ENCODE results near the gene NAA40. TPM values are rescaled to one million over a fixed set of nuclear protein-coding genes. Genes with fewer than 3 reads are reported as not detected.

NAA40 gene
- total and polyA plus RNA-seq, 2 of the 4 experiments (the other 2 are of a cell fraction), result 15.2 to 24.7 TPM

GRCh38 chr11:63945477-63946163, 6.8 kb downstream of the NAA40 start:
- H3K9ac ChIP-seq (ENCODE audit: low read depth, low read length), result no peak overlapping the region
- H4K8ac ChIP-seq (ENCODE audit: low read depth in 2 of 2, low read length in 2 of 2), result peak overlapping the region in 1 of 2 experiments; percentile 73; a peak in 2 of 4 replicates
- H3K4me2 ChIP-seq (ENCODE audit: low read depth, low read length), result no peak overlapping the region
- H4K91ac ChIP-seq (ENCODE audit: insufficient read depth, low read depth, low read length), result no peak overlapping the region
- 26% methylated on average over 3 of the region's 14 CpGs; no CpG with 5 or more reads in 1 of the 2 experiments for WGBS, 2 experiments (ENCODE audit: extremely low coverage in 2 of 2, insufficient read length in 1 of 2)
- ATAC-seq (ENCODE audit: low read depth) (peak; percentile 97), DNase-seq (peak; percentile 68)
- H2AK5ac ChIP-seq (ENCODE audit: low read depth, low read length), result no peak overlapping the region
- H2BK5ac ChIP-seq (ENCODE audit: low read depth, low read length, poor library complexity, severe bottlenecking), result no peak overlapping the region
- no peak overlapping the region for H2BK15ac ChIP-seq (ENCODE audit: low read depth, low read length)
- ChIA-PET POLR2A (ENCODE audit: unreplicated experiment) (no interaction called here), CTCF (interaction anchor here (0.5 to 1.8 kb wide), 12 partner anchors 14 to 185 kb away, joined by 3 to 21 read pairs (median 4); partner anchors contain the start of genes MARK2 and ZFTA)
- no peaks in the 10 kb centered on the region for H3K9me3 ChIP-seq (ENCODE audit: control insufficient read depth, insufficient read depth, low read length)
- H3K9me1 ChIP-seq (ENCODE audit: insufficient read depth, low read length), result no peaks in the 10 kb centered on the region; the same call in 1 of the 2 replicates
- H4K5ac ChIP-seq (ENCODE audit: low read depth, low read length), result no peak overlapping the region
- H2BK120ac ChIP-seq (ENCODE audit: low read depth, low read length), result no peak overlapping the region
- peak overlapping the region; percentile 22; the same call in 1 of the 2 replicates for H3K14ac ChIP-seq (replicated peaks; ENCODE audit: low read depth, low read length)
- no peak overlapping the region for H3K4me3 ChIP-seq (ENCODE audit: insufficient read depth, low read depth, low read length)
- H3K56ac ChIP-seq (ENCODE audit: extremely low read depth, insufficient read depth, low read length), result no peak overlapping the region
- peak overlapping the region; percentile 28 for H3K4ac ChIP-seq (ENCODE audit: low read depth, low read length)
- peaks cover 20 to 46% of the 10 kb centered on the region in 2 experiments for H3K79me1 ChIP-seq (ENCODE audit: low read depth in 1 of 2, low read length in 2 of 2)
- no peak overlapping the region for H3K18ac ChIP-seq (ENCODE audit: low read depth, low read length)
- H3K27ac ChIP-seq (ENCODE audit: insufficient read depth, low read length), result no peak overlapping the region
- peaks cover 3% of the 10 kb centered on the region for H4K20me1 ChIP-seq (ENCODE audit: insufficient read depth, low read length)
- H2AK9ac ChIP-seq (replicated peaks; ENCODE audit: low read depth, low read length, poor library complexity), result peak overlapping the region; percentile 45
- H3K4me1 ChIP-seq (ENCODE audit: control insufficient read depth, insufficient read depth, low read length), result peaks cover 6% of the 10 kb centered on the region; the same call in 1 of the 2 replicates
- in situ Hi-C loops (cut with MboI; ENCODE audit: low sequenced_read_pairs), result loop anchor here (5.0 to 25.0 kb wide), 3 partner anchors 108 to 458 kb away; partner anchors contain the start of genes MARK2, PLAAT5 and ZFTA
- BruUV-seq (replicated peaks), result no TSS peak
- intact Hi-C loops (cut with micrococcal nuclease), result loop anchor here (1.0 to 2.0 kb wide), 2 partner anchors 108 to 177 kb away; partner anchors contain the start of gene ZFTA
- no peaks in the 10 kb centered on the region for H3K27me3 ChIP-seq (ENCODE audit: control insufficient read depth, insufficient read depth, low read length)
- H2BK20ac ChIP-seq (ENCODE audit: low read depth, low read length), result no peak overlapping the region
- no peak overlapping the region; the same call in 1 of the 2 replicates for H3K23ac ChIP-seq (ENCODE audit: low read depth, low read length)
- peaks cover 14% of the 10 kb centered on the region for H3K36me3 ChIP-seq (ENCODE audit: control insufficient read depth, insufficient read depth, low read length)
- H2AFZ ChIP-seq (replicated peaks; ENCODE audit: low read length, poor library complexity), result peak overlapping the region; percentile 81
- dilution Hi-C loops (cut with HindIII; ENCODE audit: low sequenced_read_pairs, unreplicated experiment), result no loop called here
- no peak for TF ChIP-seq CEBPB (IDR thresholded peaks at IDR 0.05; ENCODE audit: low read depth, low read length)
- peak; percentile 79 for TF ChIP-seq SMC3 (IDR thresholded peaks at IDR 0.05; ENCODE audit: low read depth, low read length)
- TF ChIP-seq USF2 (IDR thresholded peaks at IDR 0.05; ENCODE audit: low read depth, low read length), result no peak
- no peak for TF ChIP-seq NFE2L2 (IDR thresholded peaks at IDR 0.05; ENCODE audit: low read depth, low read length)
- TF ChIP-seq BHLHE40 (IDR thresholded peaks at IDR 0.05; ENCODE audit: low read depth, low read length), result no peak
- peak; percentile 76 for TF ChIP-seq RAD21 (IDR thresholded peaks at IDR 0.05; ENCODE audit: low read length)
- TF ChIP-seq CTCF (conservative IDR thresholded peaks at IDR 0.05; ENCODE audit: low read depth, low read length), result peak; percentile 77
- TF ChIP-seq MAFK (IDR thresholded peaks at IDR 0.05; ENCODE audit: low read depth, low read length), result no peak
- no peak for TF ChIP-seq POLR2A (IDR thresholded peaks at IDR 0.05; ENCODE audit: low read depth, low read length)
- TF ChIP-seq MXI1 (IDR thresholded peaks at IDR 0.05; ENCODE audit: borderline replicate concordance, low read depth, low read length), result no peak
- TF ChIP-seq RFX5 (IDR thresholded peaks at IDR 0.05; ENCODE audit: low read depth, low read length), result no peak
- TF ChIP-seq RCOR1 (IDR thresholded peaks at IDR 0.05; ENCODE audit: insufficient replicate concordance, low read length), result no peak
- TF ChIP-seq ELK1 (IDR thresholded peaks at IDR 0.05; ENCODE audit: borderline replicate concordance, low read depth, low read length), result no peak
- TF ChIP-seq FOS (IDR thresholded peaks at IDR 0.05; ENCODE audit: low read depth, low read length), result no peak
